Osteoblast (primary cell): ENCODE measurements around the gene DLG5. TPM values are rescaled to one million over a fixed set of nuclear protein-coding genes. Genes with fewer than 3 reads are reported as not detected.

Experiments used
- DNase-seq: peaks from one replicate; pipeline ENCODE4 v3.0.0; 2011; ENCODE audit warnings: low spot score, mixed read lengths; ENCODE audit not compliant: insufficient read length; ENCODE audit errors: missing footprints
- H2AFZ ChIP-seq: 2 replicates; pipeline ENCODE4 v1.6.0; 2011; ENCODE audit warnings: mild to moderate bottlenecking, low read length
- H3K27ac ChIP-seq: 2 replicates; pipeline ENCODE4 v1.5.1; 2011; ENCODE audit warnings: mild to moderate bottlenecking, low read depth, low read length, moderate library complexity
- H3K27me3 ChIP-seq: 2 replicates; pipeline ENCODE4 v1.6.0; 2012; ENCODE audit warnings: mild to moderate bottlenecking, control low read depth, inconsistent platforms, low read length, moderate library complexity; ENCODE audit not compliant: insufficient read depth
- H3K36me3 ChIP-seq: 2 replicates; pipeline ENCODE4 v1.5.1; 2011; ENCODE audit warnings: mild to moderate bottlenecking, low read length, control low read depth, moderate library complexity; ENCODE audit not compliant: insufficient read depth
- H3K4me1 ChIP-seq: 2 replicates; pipeline ENCODE4 v1.5.1; 2011; ENCODE audit warnings: mild to moderate bottlenecking, low read length, control low read depth, moderate library complexity; ENCODE audit not compliant: insufficient read depth
- H3K4me2 ChIP-seq: 2 replicates; pipeline ENCODE4 v1.6.0; 2011; ENCODE audit warnings: mild to moderate bottlenecking, low read length; ENCODE audit not compliant: insufficient read depth
- H3K4me3 ChIP-seq: fragments of 200-600 bp; sonication (generic); 3 replicates; pipeline ENCODE4 v1.5.1; 2012; ENCODE audit warnings: mild to moderate bottlenecking, low read length, inconsistent platforms; ENCODE audit not compliant: insufficient read depth
- H3K79me2 ChIP-seq: 2 replicates; pipeline ENCODE4 v1.6.0; 2012; ENCODE audit warnings: mild to moderate bottlenecking, low read length, control low read depth, inconsistent platforms; ENCODE audit not compliant: insufficient read depth
- H3K9me3 ChIP-seq: 2 replicates; pipeline ENCODE4 v1.5.1; 2011; ENCODE audit warnings: low read depth, low read length, control low read depth
- H4K20me1 ChIP-seq: 2 replicates; pipeline ENCODE4 v1.6.0; 2012; ENCODE audit warnings: mild to moderate bottlenecking, low read length, control low read depth; ENCODE audit not compliant: insufficient read depth
- total RNA-seq: library from RNA; depleted of rRNA; stranded (reverse); fragments of >200 nt; gene quantifications from 2 replicates; pipeline ENCODE4 v1.2.3, GENCODE V29; 2012
- TF ChIP-seq, protein P1 (sequence below): IDR thresholded peaks from 2 replicates; pipeline ENCODE4 v1.5.1; 2011; ENCODE audit warnings: mild to moderate bottlenecking, low read depth, low read length, moderate library complexity; ENCODE audit errors: extremely low read depth

The DLG5 gene
- total RNA-seq, 1 donor: 51.4 TPM

DNA sequence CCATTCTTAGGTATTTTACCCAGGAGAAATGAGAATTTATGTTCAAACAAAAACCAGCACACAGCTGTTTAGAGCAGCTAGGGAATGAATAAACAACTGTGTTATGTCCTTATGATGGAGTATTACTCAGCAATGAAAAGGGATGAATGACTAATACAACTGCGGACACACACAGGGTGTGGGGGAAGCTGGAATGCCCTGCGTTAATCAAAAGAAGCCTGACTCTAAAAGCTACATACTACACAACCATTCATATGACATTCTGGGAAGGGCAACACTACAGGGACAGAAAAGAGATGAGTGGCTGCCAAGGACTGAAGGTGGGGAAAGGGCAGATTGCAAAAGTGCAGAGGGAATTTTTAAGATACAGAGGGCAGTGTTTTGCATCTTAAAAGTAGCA, 64.0 kb downstream of the DLG5 start:
- H3K36me3 ChIP-seq: peaks cover 4% of the 10 kb centered on the region
- H3K27me3 ChIP-seq: no peaks in the 10 kb centered on the region
- TF ChIP-seq, protein P1, sequence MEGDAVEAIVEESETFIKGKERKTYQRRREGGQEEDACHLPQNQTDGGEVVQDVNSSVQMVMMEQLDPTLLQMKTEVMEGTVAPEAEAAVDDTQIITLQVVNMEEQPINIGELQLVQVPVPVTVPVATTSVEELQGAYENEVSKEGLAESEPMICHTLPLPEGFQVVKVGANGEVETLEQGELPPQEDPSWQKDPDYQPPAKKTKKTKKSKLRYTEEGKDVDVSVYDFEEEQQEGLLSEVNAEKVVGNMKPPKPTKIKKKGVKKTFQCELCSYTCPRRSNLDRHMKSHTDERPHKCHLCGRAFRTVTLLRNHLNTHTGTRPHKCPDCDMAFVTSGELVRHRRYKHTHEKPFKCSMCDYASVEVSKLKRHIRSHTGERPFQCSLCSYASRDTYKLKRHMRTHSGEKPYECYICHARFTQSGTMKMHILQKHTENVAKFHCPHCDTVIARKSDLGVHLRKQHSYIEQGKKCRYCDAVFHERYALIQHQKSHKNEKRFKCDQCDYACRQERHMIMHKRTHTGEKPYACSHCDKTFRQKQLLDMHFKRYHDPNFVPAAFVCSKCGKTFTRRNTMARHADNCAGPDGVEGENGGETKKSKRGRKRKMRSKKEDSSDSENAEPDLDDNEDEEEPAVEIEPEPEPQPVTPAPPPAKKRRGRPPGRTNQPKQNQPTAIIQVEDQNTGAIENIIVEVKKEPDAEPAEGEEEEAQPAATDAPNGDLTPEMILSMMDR: no peak
- H4K20me1 ChIP-seq: peaks cover 34% of the 10 kb centered on the region
- peaks cover 22% of the 10 kb centered on the region for H3K79me2 ChIP-seq
- no peak overlapping the region for H3K4me3 ChIP-seq
- H3K27ac ChIP-seq: no peak overlapping the region
- peaks cover 3% of the 10 kb centered on the region for H3K4me1 ChIP-seq
- DNase-seq: no peak
- H3K4me2 ChIP-seq: no peak overlapping the region
- no peak overlapping the region for H2AFZ ChIP-seq
- no peaks in the 10 kb centered on the region for H3K9me3 ChIP-seq

DNA sequence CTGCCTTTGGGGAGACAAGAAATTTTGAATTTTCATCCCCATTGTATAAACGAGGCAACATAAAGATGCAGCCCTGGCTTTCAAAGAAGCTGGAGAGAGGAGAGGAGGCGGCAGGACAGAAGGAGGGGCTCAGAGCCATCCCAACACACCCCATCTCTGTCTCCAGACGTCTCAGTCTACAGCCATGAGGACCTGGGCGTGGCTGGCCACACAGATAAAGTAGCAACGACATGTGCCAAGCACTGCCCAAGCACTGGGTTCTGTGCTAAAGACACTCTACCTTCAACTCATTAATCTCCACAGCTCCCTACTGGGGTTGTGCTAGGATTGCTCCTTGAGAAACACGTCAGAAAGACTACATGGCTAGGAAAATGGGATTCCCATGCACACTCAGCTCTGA, 65.2 kb downstream of the DLG5 start:
- Histone ChIP-seq H3K79me2 (peaks cover 27% of the 10 kb centered on the region), H3K27me3 (no peaks in the 10 kb centered on the region), H4K20me1 (peaks cover 34% of the 10 kb centered on the region), H3K9me3 (no peaks in the 10 kb centered on the region), H3K36me3 (no peaks in the 10 kb centered on the region), H2AFZ (no peak overlapping the region), H3K4me2 (no peak overlapping the region), H3K4me3 (no peak overlapping the region), H3K27ac (no peak overlapping the region), H3K4me1 (no peaks in the 10 kb centered on the region)
- no peak for DNase-seq
- TF ChIP-seq, protein P1: no peak

DNA sequence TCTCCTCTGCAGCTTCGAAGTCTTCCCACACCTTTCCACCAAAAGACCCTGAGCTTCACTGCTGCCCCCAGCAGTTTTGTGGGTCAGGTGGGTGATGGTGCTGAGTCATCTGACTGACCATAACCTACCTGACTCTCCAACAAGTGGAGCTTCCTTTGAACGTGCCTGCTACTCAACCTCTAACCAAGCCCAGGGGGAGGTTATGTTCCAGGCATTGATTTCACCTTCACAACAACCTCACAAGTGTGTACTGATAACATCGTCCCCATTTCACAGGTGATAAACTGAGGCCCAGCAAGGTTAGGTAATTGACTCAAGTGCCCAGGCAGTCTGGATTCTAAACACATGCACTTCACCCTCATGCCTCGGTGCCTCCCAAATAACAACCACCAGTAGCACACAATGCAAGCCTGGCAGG, 66.7 kb downstream of the DLG5 start:
- H3K4me3 ChIP-seq: no peak overlapping the region
- H3K79me2 ChIP-seq: peaks cover 31% of the 10 kb centered on the region
- H2AFZ ChIP-seq: no peak overlapping the region
- no peaks in the 10 kb centered on the region for H3K4me1 ChIP-seq
- peaks cover 10% of the 10 kb centered on the region for H3K36me3 ChIP-seq
- H3K4me2 ChIP-seq: no peak overlapping the region
- no peaks in the 10 kb centered on the region for H3K27me3 ChIP-seq
- TF ChIP-seq, protein P1: no peak
- no peak overlapping the region for H3K27ac ChIP-seq
- no peak for DNase-seq
- peaks cover 29% of the 10 kb centered on the region for H4K20me1 ChIP-seq
- H3K9me3 ChIP-seq: no peaks in the 10 kb centered on the region

DNA sequence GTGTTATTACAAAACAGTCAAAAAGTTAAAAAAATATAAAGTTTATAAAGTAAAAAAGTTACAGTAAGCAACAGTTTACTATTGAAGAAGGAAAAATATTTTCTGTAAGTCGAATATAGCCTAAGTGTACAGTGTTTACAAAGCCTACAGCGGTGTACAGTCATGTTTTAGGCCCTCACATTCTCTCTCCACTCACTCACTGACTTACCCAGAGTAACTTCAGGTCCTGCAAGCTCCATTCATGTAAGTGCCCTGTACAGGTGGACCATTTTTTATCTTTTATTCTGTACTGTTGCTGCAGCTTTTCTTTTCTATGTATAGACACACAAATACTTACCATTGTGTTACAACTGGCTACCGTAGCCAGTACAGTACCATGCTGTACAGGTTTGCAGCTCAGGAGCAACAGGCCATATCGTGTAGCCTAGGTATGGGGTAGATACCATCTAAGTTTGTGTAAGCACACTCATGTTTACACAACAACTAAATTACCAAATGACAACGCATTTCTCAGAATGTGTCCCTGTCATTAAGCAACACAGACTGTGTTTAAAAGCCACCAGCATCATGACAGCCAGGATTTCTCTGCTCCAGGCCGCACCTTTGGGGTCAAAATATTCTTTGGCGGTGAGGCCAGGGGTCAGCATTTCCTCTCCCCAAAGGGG, 67.2 kb downstream of the DLG5 start:
- TF ChIP-seq, protein P1: no peak
- H3K27me3 ChIP-seq: no peaks in the 10 kb centered on the region
- H2AFZ ChIP-seq: no peak overlapping the region
- no peak for DNase-seq
- no peaks in the 10 kb centered on the region for H3K9me3 ChIP-seq
- no peak overlapping the region for H3K4me2 ChIP-seq
- H3K79me2 ChIP-seq: peaks cover 31% of the 10 kb centered on the region
- no peak overlapping the region for H3K27ac ChIP-seq
- H3K4me1 ChIP-seq: no peaks in the 10 kb centered on the region
- no peak overlapping the region for H3K4me3 ChIP-seq
- H4K20me1 ChIP-seq: peaks cover 27% of the 10 kb centered on the region
- H3K36me3 ChIP-seq: peaks cover 11% of the 10 kb centered on the region
